ENCODE measurements around the gene BABAM1.

DNA sequence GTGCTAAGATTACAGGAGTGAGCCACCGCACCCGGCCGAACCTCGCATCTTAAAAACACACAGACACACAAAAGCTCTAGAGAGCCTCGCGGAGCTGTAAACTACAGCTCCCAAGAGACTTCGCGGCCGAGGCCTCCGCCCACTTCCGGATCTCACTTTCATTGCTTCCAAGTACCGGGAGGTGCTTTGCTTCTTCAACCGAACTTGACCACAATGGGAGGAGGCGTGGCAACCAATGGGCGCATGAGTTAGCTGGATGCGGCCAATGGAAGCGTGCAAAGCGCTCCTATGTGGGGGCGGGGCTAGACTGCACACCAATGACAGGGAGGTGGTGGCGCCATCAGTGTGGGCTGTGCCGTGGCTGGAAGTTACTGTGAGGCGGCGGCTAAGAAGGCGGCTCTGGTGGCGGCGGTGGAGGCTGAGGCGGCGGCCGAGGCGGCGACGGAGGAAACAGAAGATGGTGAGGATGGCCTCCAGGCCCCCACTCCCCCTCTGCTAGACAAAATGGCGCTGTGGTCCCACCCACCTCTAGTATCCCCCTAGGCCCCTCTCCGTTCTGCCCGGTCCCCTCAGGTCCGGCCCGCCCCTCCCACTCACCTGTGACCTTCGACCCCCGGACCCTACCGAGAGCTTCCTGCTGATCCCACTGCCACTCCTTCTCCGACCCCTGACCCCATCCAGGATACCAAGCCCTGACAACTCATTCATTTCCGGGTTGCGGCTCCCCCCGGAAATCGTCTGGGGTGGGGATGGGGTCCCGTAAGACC, 42.1 kb downstream of the BABAM1 start, which contains the start of gene DDA1:
- TF ChIP-seq, protein P1, sequence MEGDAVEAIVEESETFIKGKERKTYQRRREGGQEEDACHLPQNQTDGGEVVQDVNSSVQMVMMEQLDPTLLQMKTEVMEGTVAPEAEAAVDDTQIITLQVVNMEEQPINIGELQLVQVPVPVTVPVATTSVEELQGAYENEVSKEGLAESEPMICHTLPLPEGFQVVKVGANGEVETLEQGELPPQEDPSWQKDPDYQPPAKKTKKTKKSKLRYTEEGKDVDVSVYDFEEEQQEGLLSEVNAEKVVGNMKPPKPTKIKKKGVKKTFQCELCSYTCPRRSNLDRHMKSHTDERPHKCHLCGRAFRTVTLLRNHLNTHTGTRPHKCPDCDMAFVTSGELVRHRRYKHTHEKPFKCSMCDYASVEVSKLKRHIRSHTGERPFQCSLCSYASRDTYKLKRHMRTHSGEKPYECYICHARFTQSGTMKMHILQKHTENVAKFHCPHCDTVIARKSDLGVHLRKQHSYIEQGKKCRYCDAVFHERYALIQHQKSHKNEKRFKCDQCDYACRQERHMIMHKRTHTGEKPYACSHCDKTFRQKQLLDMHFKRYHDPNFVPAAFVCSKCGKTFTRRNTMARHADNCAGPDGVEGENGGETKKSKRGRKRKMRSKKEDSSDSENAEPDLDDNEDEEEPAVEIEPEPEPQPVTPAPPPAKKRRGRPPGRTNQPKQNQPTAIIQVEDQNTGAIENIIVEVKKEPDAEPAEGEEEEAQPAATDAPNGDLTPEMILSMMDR (IDR thresholded peaks at IDR 0.05) = no peak
- TF ChIP-seq POLR2A (IDR thresholded peaks at IDR 0.05) = peak in 1 of 2 donors; percentile 17

Measured in vagina (tissue), 2 donors.